Suprapubic skin (tissue), 3 donors: ENCODE measurements around the gene PRPF19.

ENCODE experiments used
- POLR2AphosphoS5 ChIP-seq, 3 donors: sonication (generic); formaldehyde crosslinking; IDR thresholded peaks; one replicate each; pipeline ENCODE4 v1.6.1; 2017; ENCODE audit warnings: antibody characterized with exemption in 3 of 3
- TF ChIP-seq, protein P1 (sequence below), 2 donors: fragments of 200-600 bp in 1 of 2; fragments of 450-650 bp in 1 of 2; sonication (generic) in 1 of 2; IDR thresholded peaks; one replicate each; pipeline ENCODE4 v1.5.1; 2016 to 2019; ENCODE audit warnings: antibody characterized with exemption in 2 of 2, mild to moderate bottlenecking in 1 of 2, moderate library complexity in 1 of 2

- TF ChIP-seq, protein P1, sequence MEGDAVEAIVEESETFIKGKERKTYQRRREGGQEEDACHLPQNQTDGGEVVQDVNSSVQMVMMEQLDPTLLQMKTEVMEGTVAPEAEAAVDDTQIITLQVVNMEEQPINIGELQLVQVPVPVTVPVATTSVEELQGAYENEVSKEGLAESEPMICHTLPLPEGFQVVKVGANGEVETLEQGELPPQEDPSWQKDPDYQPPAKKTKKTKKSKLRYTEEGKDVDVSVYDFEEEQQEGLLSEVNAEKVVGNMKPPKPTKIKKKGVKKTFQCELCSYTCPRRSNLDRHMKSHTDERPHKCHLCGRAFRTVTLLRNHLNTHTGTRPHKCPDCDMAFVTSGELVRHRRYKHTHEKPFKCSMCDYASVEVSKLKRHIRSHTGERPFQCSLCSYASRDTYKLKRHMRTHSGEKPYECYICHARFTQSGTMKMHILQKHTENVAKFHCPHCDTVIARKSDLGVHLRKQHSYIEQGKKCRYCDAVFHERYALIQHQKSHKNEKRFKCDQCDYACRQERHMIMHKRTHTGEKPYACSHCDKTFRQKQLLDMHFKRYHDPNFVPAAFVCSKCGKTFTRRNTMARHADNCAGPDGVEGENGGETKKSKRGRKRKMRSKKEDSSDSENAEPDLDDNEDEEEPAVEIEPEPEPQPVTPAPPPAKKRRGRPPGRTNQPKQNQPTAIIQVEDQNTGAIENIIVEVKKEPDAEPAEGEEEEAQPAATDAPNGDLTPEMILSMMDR (IDR thresholded peaks at IDR 0.05) = no peak
- TF ChIP-seq POLR2AphosphoS5 (IDR thresholded peaks at IDR 0.05) = no peak
Observed at GRCh38 chr11:60858236-60858635, 48.1 kb downstream of the PRPF19 start.
